ENCODE results near the gene SCAI. TPM values are rescaled to one million over a fixed set of nuclear protein-coding genes. Genes with fewer than 3 reads are reported as not detected.

Gene SCAI
- total RNA-seq, 2 experiments from 2014 or later, result 21.5 to 25.0 TPM

GRCh38 chr9:125140576-125140975 lies 2.8 kb downstream of the SCAI start:
- TF ChIP-seq CTCF (conservative IDR thresholded peaks at IDR 0.05; ENCODE audit: low read length), result no peak
- no peak for TF ChIP-seq EZH2phosphoT487 (IDR thresholded peaks at IDR 0.05; ENCODE audit: borderline replicate concordance, low read depth, low read length)
- peaks cover 8% of the 10 kb centered on the region; the same call in 1 of the 2 replicates for H4K20me1 ChIP-seq (ENCODE audit: insufficient read depth, low read length)
- H2AFZ ChIP-seq (ENCODE audit: low read length), result no peak overlapping the region
- no peak overlapping the region for H3K27ac ChIP-seq (ENCODE audit: low read depth, low read length, poor library complexity, severe bottlenecking)
- no peaks in the 10 kb centered on the region for H3K9me2 ChIP-seq (ENCODE audit: insufficient read depth, low read length)
- peaks cover 22% of the 10 kb centered on the region for H3K4me1 ChIP-seq (ENCODE audit: insufficient read depth, low read length, poor library complexity, severe bottlenecking)
- no TSS peak for BruUV-seq (replicated peaks)
- no peak for DNase-seq (ENCODE audit: low spot score)
- H3K4me3 ChIP-seq (ENCODE audit: low read depth, low read length, poor library complexity, severe bottlenecking), result no peak overlapping the region
- H3K4me2 ChIP-seq (ENCODE audit: low read length), result no peak overlapping the region
- CTCF ChIA-PET (ENCODE audit: unreplicated experiment), result no interaction called here
- H3K9me3 ChIP-seq (ENCODE audit: low read length), result no peaks in the 10 kb centered on the region
- intact Hi-C loops (cut with micrococcal nuclease; ENCODE audit: unreplicated experiment), result no loop called here
- POLR2A ChIA-PET, result no interaction called here
- peaks cover 24% of the 10 kb centered on the region; the same call in 1 of the 2 replicates for H3K79me2 ChIP-seq (ENCODE audit: insufficient read depth, low read depth, low read length)
- H3K36me3 ChIP-seq (ENCODE audit: insufficient read depth, low read length), result peaks cover 30% of the 10 kb centered on the region

GRCh38 chr9:125137200-125137599 lies 6.1 kb downstream of the SCAI start:
- Histone ChIP-seq H3K4me2 (ENCODE audit: low read length) (no peak overlapping the region), H3K27ac (ENCODE audit: low read depth, low read length, poor library complexity, severe bottlenecking) (no peak overlapping the region), H3K79me2 (ENCODE audit: insufficient read depth, low read depth, low read length) (peaks cover 28% of the 10 kb centered on the region; the same call in 1 of the 2 replicates), H3K4me1 (ENCODE audit: insufficient read depth, low read length, poor library complexity, severe bottlenecking) (peaks cover 12% of the 10 kb centered on the region), H3K36me3 (ENCODE audit: insufficient read depth, low read length) (peaks cover 42% of the 10 kb centered on the region), H3K9me2 (ENCODE audit: insufficient read depth, low read length) (no peaks in the 10 kb centered on the region), H2AFZ (ENCODE audit: low read length) (no peak overlapping the region), H4K20me1 (ENCODE audit: insufficient read depth, low read length) (peaks cover 5% of the 10 kb centered on the region; the same call in 1 of the 2 replicates), H3K9me3 (ENCODE audit: low read length) (peaks cover 11% of the 10 kb centered on the region; the same call in 1 of the 2 replicates), H3K4me3 (ENCODE audit: low read depth, low read length, poor library complexity, severe bottlenecking) (no peak overlapping the region)
- intact Hi-C loops (cut with micrococcal nuclease; ENCODE audit: unreplicated experiment), result no loop called here
- no peak for TF ChIP-seq EZH2phosphoT487 (IDR thresholded peaks at IDR 0.05; ENCODE audit: borderline replicate concordance, low read depth, low read length)
- TF ChIP-seq CTCF (conservative IDR thresholded peaks at IDR 0.05; ENCODE audit: low read length), result no peak
- ChIA-PET POLR2A (interaction anchor here (0.6 kb wide), 1 partner anchor 48 kb away, joined by 4 read pairs; no protein-coding TSS in a partner anchor), CTCF (ENCODE audit: unreplicated experiment) (no interaction called here)
- BruUV-seq (replicated peaks), result no TSS peak
- DNase-seq (ENCODE audit: low spot score), result no peak

GRCh38 chr9:125134976-125135375 lies 8.4 kb downstream of the SCAI start:
- H2AFZ ChIP-seq (ENCODE audit: low read length), result no peak overlapping the region
- no peak for TF ChIP-seq EZH2phosphoT487 (IDR thresholded peaks at IDR 0.05; ENCODE audit: borderline replicate concordance, low read depth, low read length)
- TF ChIP-seq CTCF (conservative IDR thresholded peaks at IDR 0.05; ENCODE audit: low read length), result no peak
- DNase-seq (ENCODE audit: low spot score), result no peak
- BruUV-seq (replicated peaks), result no TSS peak
- no peaks in the 10 kb centered on the region for H3K4me1 ChIP-seq (ENCODE audit: insufficient read depth, low read length, poor library complexity, severe bottlenecking)
- no peak overlapping the region for H3K4me3 ChIP-seq (ENCODE audit: low read depth, low read length, poor library complexity, severe bottlenecking)
- no peak overlapping the region for H3K27ac ChIP-seq (ENCODE audit: low read depth, low read length, poor library complexity, severe bottlenecking)
- no peak overlapping the region for H3K4me2 ChIP-seq (ENCODE audit: low read length)
- no peaks in the 10 kb centered on the region for H4K20me1 ChIP-seq (ENCODE audit: insufficient read depth, low read length)
- POLR2A ChIA-PET, result no interaction called here
- peaks cover 11% of the 10 kb centered on the region; the same call in 1 of the 2 replicates for H3K9me3 ChIP-seq (ENCODE audit: low read length)
- no peaks in the 10 kb centered on the region for H3K9me2 ChIP-seq (ENCODE audit: insufficient read depth, low read length)
- H3K79me2 ChIP-seq (ENCODE audit: insufficient read depth, low read depth, low read length), result peaks cover 19% of the 10 kb centered on the region; the same call in 1 of the 2 replicates
- H3K36me3 ChIP-seq (ENCODE audit: insufficient read depth, low read length), result peaks cover 31% of the 10 kb centered on the region
- CTCF ChIA-PET (ENCODE audit: unreplicated experiment), result no interaction called here
- intact Hi-C loops (cut with micrococcal nuclease; ENCODE audit: unreplicated experiment), result no loop called here

Measured in OCI-LY7 (cell line).